Astrocyte of the spinal cord (primary cell): Measurements from ENCODE around the gene PXMP2.
A peak's percentile ranks its signal among the peaks of the same experiment; 100 is the strongest.
"Not testable (repeated sequence)": the region's sequence is repeated elsewhere in the genome, so short reads cannot be mapped to it uniquely, and the experiment has no call there.

Experiments
- DNase-seq: peaks from one replicate; pipeline ENCODE4 v3.0.0; 2011; ENCODE audit warnings: low read depth, low spot score
- H3K4me3 ChIP-seq: 2 replicates; pipeline ENCODE4 v1.5.1; 2011; ENCODE audit warnings: low read depth, mild to moderate bottlenecking, low read length, moderate library complexity
- in situ Hi-C: cut with HindIII; loops from 2 replicates; pipeline ENCODE4 v1.10.0; 2017; ENCODE audit warnings: low sequenced_read_pairs
- TF ChIP-seq, protein P1 (sequence below): IDR thresholded peaks from 2 replicates; pipeline ENCODE4 v1.5.1; 2012; ENCODE audit warnings: low read depth, mild to moderate bottlenecking, low read length, inconsistent platforms

Gene PXMP2

DNA sequence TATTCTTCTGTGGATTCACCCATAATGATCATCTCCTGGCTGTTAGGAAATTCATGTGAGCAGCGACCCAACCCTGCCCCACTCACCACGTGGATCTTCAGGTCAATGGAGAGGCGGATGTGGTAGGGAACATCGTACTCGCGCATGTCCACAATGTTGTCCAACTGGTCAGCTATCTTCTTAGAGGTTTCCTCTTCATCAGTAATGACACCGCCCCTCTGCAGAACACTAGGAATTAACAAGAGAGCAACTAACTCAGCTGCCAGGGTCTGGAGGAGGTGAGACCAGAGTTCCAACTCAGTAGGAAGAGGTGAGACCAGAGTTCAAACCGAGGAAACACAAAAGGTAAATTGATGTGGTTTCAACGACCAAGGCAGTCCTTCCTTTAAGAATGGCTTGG lies 9.9 kb upstream of the PXMP2 start:
- H3K4me3 ChIP-seq, result no peak overlapping the region
- in situ Hi-C loops, result no loop called here
- DNase-seq, result no peak
- TF ChIP-seq, protein P1, sequence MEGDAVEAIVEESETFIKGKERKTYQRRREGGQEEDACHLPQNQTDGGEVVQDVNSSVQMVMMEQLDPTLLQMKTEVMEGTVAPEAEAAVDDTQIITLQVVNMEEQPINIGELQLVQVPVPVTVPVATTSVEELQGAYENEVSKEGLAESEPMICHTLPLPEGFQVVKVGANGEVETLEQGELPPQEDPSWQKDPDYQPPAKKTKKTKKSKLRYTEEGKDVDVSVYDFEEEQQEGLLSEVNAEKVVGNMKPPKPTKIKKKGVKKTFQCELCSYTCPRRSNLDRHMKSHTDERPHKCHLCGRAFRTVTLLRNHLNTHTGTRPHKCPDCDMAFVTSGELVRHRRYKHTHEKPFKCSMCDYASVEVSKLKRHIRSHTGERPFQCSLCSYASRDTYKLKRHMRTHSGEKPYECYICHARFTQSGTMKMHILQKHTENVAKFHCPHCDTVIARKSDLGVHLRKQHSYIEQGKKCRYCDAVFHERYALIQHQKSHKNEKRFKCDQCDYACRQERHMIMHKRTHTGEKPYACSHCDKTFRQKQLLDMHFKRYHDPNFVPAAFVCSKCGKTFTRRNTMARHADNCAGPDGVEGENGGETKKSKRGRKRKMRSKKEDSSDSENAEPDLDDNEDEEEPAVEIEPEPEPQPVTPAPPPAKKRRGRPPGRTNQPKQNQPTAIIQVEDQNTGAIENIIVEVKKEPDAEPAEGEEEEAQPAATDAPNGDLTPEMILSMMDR, result no peak

DNA sequence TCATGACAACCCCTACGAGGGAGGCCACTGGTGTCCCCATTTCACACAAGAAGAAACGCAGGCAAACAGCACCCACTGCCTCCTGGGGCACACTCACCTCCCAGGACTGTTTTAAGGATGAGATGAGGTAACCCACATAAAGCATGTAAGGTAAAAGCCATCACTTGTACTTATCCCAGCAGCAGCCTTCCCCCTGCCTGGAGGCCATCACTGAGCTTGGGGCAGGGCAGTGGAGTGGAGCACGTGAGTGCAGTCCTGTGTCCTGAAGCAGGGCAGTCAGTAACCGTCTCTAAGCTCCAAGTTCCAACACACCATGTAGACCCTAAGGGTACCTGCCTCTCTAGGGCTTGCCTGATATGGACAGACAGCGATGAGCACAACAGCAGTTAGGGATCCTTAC lies 2.0 kb upstream of the PXMP2 start:
- in situ Hi-C loops, result no loop called here
- no peak for DNase-seq
- H3K4me3 ChIP-seq, result no peak overlapping the region
- TF ChIP-seq, protein P1, result no peak

GRCh38 chr12:132686825-132687210 lies 569 bp upstream of the PXMP2 start:
- peak overlapping the region; percentile 54 for H3K4me3 ChIP-seq
- TF ChIP-seq, protein P1, result no peak
- no peak for DNase-seq
- in situ Hi-C loops, result no loop called here

DNA sequence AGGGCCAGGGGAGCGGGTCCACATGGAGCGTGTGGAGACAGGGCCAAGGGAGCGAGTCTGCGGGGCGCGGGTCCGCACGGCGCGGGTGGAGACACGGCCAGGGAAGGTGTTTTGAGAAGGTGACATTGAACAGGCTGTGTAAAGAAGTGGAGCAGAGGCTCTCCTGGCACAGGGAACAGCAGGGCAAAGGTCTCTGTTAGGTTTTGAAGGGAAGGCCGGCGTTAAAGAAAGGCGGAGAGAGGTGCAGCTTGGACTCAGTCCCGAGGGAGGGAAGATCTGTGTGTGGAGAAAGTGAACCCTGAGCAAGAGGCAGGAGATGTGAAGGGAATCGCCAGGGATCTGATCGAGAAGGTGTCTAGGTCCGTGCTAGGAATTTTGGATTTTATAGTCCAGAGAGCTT lies 1.8 kb downstream of the PXMP2 start:
- DNase-seq, result no peak
- in situ Hi-C loops, result no loop called here
- TF ChIP-seq, protein P1, result no peak
- no peak overlapping the region for H3K4me3 ChIP-seq

- TF ChIP-seq, protein P1, result no peak
- in situ Hi-C loops, result no loop called here
These were observed 2.7 kb downstream of the PXMP2 start for GRCh38 chr12:132690112-132690511.

GRCh38 chr12:132692030-132692429 lies 4.6 kb downstream of the PXMP2 start:
- H3K4me3 ChIP-seq, in situ Hi-C loops: not testable (repeated sequence)

More at GRCh38 chr12:132690112-132690511, 2.7 kb downstream of the PXMP2 start:
- no peak overlapping the region for H3K4me3 ChIP-seq
- DNase-seq, result no peak

DNA sequence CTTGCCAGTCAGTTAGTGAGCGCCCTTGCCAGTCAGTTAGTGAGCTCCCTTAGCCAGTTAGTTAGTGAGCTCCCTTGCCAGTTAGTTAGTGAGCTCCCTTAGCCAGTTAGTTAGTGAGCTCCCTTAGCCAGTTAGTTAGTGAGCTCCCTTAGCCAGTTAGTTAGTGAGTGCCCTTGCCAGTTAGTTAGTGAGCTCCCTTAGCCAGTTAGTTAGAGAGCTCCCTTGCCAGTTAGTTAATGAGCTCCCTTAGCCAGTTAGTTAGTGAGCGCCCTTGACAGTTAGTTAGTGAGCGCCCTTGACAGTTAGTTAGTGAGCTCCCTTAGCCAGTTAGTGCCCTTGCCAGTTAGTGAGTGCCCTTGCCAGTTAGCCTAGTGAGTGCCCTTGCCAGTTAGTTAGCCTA lies 7.5 kb downstream of the PXMP2 start:
- H3K4me3 ChIP-seq, DNase-seq, in situ Hi-C loops: not testable (repeated sequence)

More at GRCh38 chr12:132692030-132692429, 4.6 kb downstream of the PXMP2 start:
- not testable (repeated sequence) for DNase-seq

DNA sequence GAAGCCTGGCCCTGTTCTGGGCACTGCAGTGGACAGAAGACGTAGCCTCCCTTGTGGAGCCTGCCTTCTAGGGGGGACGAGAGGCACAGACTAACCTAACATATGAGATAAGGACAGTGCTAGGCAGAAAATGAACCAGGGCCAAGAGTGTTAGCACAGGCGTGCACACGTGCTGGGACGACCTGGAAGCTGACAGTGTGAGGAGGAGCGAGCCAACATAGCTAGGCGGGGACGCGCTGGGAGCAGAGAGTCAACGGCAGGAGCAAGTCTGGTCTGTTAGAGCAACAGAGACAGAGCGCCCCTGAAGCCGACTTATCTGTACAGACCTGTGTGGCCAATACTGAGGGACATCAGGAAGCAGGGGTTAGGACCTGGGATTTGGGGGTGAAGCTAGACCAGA lies 8.0 kb downstream of the PXMP2 start:
- in situ Hi-C loops, result no loop called here
- H3K4me3 ChIP-seq, result no peak overlapping the region
- TF ChIP-seq, protein P1, result no peak
- DNase-seq, result no peak
